ENCODE measurements around the gene TRIM72. TPM values are rescaled to one million over a fixed set of nuclear protein-coding genes. Genes with fewer than 3 reads are reported as not detected.
"Not testable (repeated sequence)": the region's sequence is repeated elsewhere in the genome, so short reads cannot be mapped to it uniquely, and the experiment has no call there.

Gene TRIM72
- total RNA-seq, 1 donor = 0.10 TPM

DNA sequence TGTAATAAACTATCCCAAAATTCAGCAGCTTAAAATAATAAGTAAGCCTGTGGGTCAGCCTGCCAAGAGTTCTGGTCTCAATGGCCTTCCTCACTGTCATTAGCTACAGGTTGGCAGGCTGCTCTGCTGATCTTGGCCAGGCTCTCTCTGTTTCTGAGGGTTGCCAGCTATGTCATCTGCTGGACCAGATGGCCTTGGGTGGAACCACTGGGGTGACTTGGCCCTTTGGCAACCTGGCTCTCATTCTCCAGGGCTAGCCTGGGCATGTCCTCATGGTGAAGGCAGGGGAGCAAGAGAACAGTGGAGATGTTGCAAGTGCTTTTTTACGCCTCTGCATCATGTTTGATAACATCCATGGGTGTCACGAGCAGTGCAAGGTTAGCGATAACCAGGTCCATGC, 59.8 kb downstream of the TRIM72 start:
- Histone ChIP-seq H3K27me3 (ENCODE audit: insufficient read depth, low read length) (no peaks in the 10 kb centered on the region), H3K4me3 (ENCODE audit: low read length) (no peak overlapping the region), H3K4me1 (ENCODE audit: insufficient read depth, low read length) (no peaks in the 10 kb centered on the region), H3K9me3 (ENCODE audit: low read depth, low read length) (no peaks in the 10 kb centered on the region)

GRCh38 chr16:31274831-31275816, 61.2 kb downstream of the TRIM72 start:
- H3K9me3 ChIP-seq (ENCODE audit: low read depth, low read length) = no peaks in the 10 kb centered on the region
- H3K4me1 ChIP-seq (ENCODE audit: insufficient read depth, low read length) = no peaks in the 10 kb centered on the region
- H3K4me3 ChIP-seq (ENCODE audit: low read length) = no peak overlapping the region
- H3K27me3 ChIP-seq (ENCODE audit: insufficient read depth, low read length) = no peaks in the 10 kb centered on the region

- no peaks in the 10 kb centered on the region for H3K9me3 ChIP-seq (ENCODE audit: low read depth, low read length)
- no peaks in the 10 kb centered on the region for H3K4me1 ChIP-seq (ENCODE audit: insufficient read depth, low read length)
- H3K27me3 ChIP-seq (ENCODE audit: insufficient read depth, low read length) = no peaks in the 10 kb centered on the region
- no peak overlapping the region for H3K4me3 ChIP-seq (ENCODE audit: low read length)
These were observed 62.7 kb downstream of the TRIM72 start for GRCh38 chr16:31276600-31276999.

GRCh38 chr16:31277659-31278260, 63.8 kb downstream of the TRIM72 start:
- Histone ChIP-seq H3K4me1 (ENCODE audit: insufficient read depth, low read length) (no peaks in the 10 kb centered on the region), H3K4me3 (ENCODE audit: low read length) (no peak overlapping the region), H3K9me3 (ENCODE audit: low read depth, low read length) (no peaks in the 10 kb centered on the region), H3K27me3 (ENCODE audit: insufficient read depth, low read length) (no peaks in the 10 kb centered on the region)

DNA sequence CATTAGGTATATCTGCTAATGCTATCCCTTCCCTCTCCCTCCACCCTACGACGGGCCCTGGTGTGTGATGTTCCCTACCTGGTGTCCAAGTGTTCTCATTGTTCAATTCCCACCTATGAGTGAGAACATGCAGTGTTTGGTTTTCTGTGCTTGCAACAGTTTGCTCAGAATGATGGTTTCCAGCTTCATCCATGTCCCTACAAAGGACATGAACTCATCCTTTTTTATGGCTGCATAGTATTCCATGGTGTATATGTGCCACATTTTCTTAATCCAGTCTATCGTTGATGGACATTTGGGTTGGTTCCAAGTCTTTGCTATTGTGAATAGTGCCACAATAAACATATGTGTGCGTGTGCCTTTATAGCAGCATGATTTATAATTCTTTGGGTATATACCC, 64.9 kb downstream of the TRIM72 start:
- not testable (repeated sequence) for H3K27me3 ChIP-seq (ENCODE audit: insufficient read depth, low read length); H3K4me1 ChIP-seq (ENCODE audit: insufficient read depth, low read length); H3K4me3 ChIP-seq (ENCODE audit: low read length); H3K9me3 ChIP-seq (ENCODE audit: low read depth, low read length)

Other genes starting within 250 kb of the TRIM72 start
- 0.73 TPM for gene HSD3B7, start 228.9 kb upstream of the TRIM72 start, total RNA-seq
- 0.63 TPM for gene STX1B, start 203.5 kb upstream of the TRIM72 start, total RNA-seq
- 16.5 TPM for gene STX4, start 180.6 kb upstream of the TRIM72 start, total RNA-seq
- 10.7 TPM for gene ZNF668, start 139.9 kb upstream of the TRIM72 start, total RNA-seq
- gene ZNF646, start 139.7 kb upstream of the TRIM72 start, total RNA-seq = 9.6 TPM
- 1.0 TPM for gene PRSS53, start 125.2 kb upstream of the TRIM72 start, total RNA-seq
- gene VKORC1, start 119.3 kb upstream of the TRIM72 start, total RNA-seq = 27.1 TPM
- 11.0 TPM for gene BCKDK, start 105.7 kb upstream of the TRIM72 start, total RNA-seq
- gene KAT8, start 96.5 kb upstream of the TRIM72 start, total RNA-seq = 76.5 TPM
- gene PRSS8, start 78.4 kb upstream of the TRIM72 start, total RNA-seq = not detected
- 1.2 TPM for gene PRSS36, start 64.1 kb upstream of the TRIM72 start, total RNA-seq
- 183 TPM for gene FUS, start 34.0 kb upstream of the TRIM72 start, total RNA-seq
- gene PYCARD, start 11.4 kb upstream of the TRIM72 start, total RNA-seq = 93.3 TPM
- not detected for gene PYDC1, start 3.0 kb downstream of the TRIM72 start, total RNA-seq
- gene ITGAM, start 45.9 kb downstream of the TRIM72 start, total RNA-seq = 127 TPM
- gene ITGAX, start 141.1 kb downstream of the TRIM72 start, total RNA-seq = 190 TPM
- under 0.01 TPM for gene ITGAD, start 179.2 kb downstream of the TRIM72 start, total RNA-seq
- not detected for gene COX6A2, start 214.2 kb downstream of the TRIM72 start, total RNA-seq
- gene ZNF843, start 228.7 kb downstream of the TRIM72 start, total RNA-seq = not detected
- 9.2 TPM for gene ARMC5, start 245.4 kb downstream of the TRIM72 start, total RNA-seq